Measurements from ENCODE around the gene MRS2. TPM values are rescaled to one million over a fixed set of nuclear protein-coding genes. Genes with fewer than 3 reads are reported as not detected.
A peak's percentile ranks its signal among the peaks of the same experiment; 100 is the strongest.

The MRS2 gene
- total and polyA plus RNA-seq, 9 of the 15 experiments (the other 6 are each of a cell fraction or from before 2014, with no cell fraction given), result 14.6 to 57.9 (median 48.1) TPM

GRCh38 chr6:24430086-24430485, 27.4 kb downstream of the MRS2 start (continued):
- TF ChIP-seq ZNF592 (IDR thresholded peaks at IDR 0.05) (no peak), KAT7 (CRISPR knock-in tag; IDR thresholded peaks at IDR 0.05; ENCODE audit: borderline replicate concordance) (no peak)

- intact Hi-C loops (cut with micrococcal nuclease) (loop anchor here (1.0 to 5.0 kb wide), 3 partner anchors 90 to 640 kb away; no protein-coding TSS in a partner anchor), in situ Hi-C loops (cut with MboI) (no loop called here)
- H3K9ac ChIP-seq (ENCODE audit: insufficient read depth in 1 of 2, low read depth in 2 of 2, low read length in 2 of 2), result no peak overlapping the region
- POLR2A ChIA-PET, result no interaction called here
- DNase-seq (ENCODE audit: extremely low read depth in 1 of 4, low spot score in 3 of 4) (peak; percentile 67 to 71 (median 68)), ATAC-seq (peak; percentile 90), FAIRE-seq (peak; percentile 71)
- 21% methylated on average over 1 of the region's 1 CpG for WGBS (ENCODE audit: insufficient coverage, low coverage, missing lambda C conversion rate)
- H3K27me3 ChIP-seq (ENCODE audit: control insufficient read depth in 2 of 2, insufficient read depth in 2 of 2, low read length in 2 of 2), result no peaks in the 10 kb centered on the region
- H3K9me3 ChIP-seq (replicated peaks; ENCODE audit: control insufficient read depth, insufficient read depth, low read depth, low read length), result no peaks in the 10 kb centered on the region; the same call in 1 of the 2 replicates
- no peak overlapping the region for H3K4me3 ChIP-seq
- H4K20me1 ChIP-seq (replicated peaks; ENCODE audit: control insufficient read depth, insufficient read depth, low read length), result no peaks in the 10 kb centered on the region
- H3K4me1 ChIP-seq (replicated peaks in 1 of 2; ENCODE audit: control insufficient read depth in 2 of 2, insufficient read depth in 2 of 2, low read length in 2 of 2), result peaks cover 0 to 8% of the 10 kb centered on the region in 2 experiments; a peak in 3 of 5 replicates
- CTCF ChIA-PET (ENCODE audit: low intra/inter-chr PET ratio), result interaction anchor here (0.6 to 0.9 kb wide), 3 partner anchors 45 to 264 kb away, joined by 3 to 4 read pairs (median 4); no protein-coding TSS in a partner anchor
- H3K27ac ChIP-seq (ENCODE audit: extremely low read depth, low read depth, low read length), result no peak overlapping the region
- no peaks in the 10 kb centered on the region for H3K79me2 ChIP-seq (ENCODE audit: control insufficient read depth, insufficient read depth, low read length)
- no peak overlapping the region for H3K4me2 ChIP-seq (ENCODE audit: insufficient read depth, low read length)
- peaks cover 25% of the 10 kb centered on the region; the same call in 1 of the 3 replicates for H3K36me3 ChIP-seq (ENCODE audit: control insufficient read depth, insufficient read depth, low read length)
- H2AFZ ChIP-seq (ENCODE audit: low read depth, low read length), result no peak overlapping the region
- H3K9me1 ChIP-seq (ENCODE audit: control insufficient read depth, insufficient read depth, low read length), result no peaks in the 10 kb centered on the region
- BruUV-seq (replicated peaks), result no TSS peak
- TF ChIP-seq CREBBP (IDR thresholded peaks at IDR 0.05; ENCODE audit: low read depth, low read length) (no peak), MBD2 (IDR thresholded peaks at IDR 0.05; ENCODE audit: borderline replicate concordance, low read depth) (no peak), ZNF217 (CRISPR knock-in tag; IDR thresholded peaks at IDR 0.05) (no peak), XRCC3 (IDR thresholded peaks at IDR 0.05) (peak; percentile 66; the same call in 1 of the 2 replicates), MBD1 (CRISPR knock-in tag; IDR thresholded peaks at IDR 0.05) (no peak), ZFP36 (IDR thresholded peaks at IDR 0.05; ENCODE audit: low read depth, low read length, partially characterized antibody) (peak; percentile 8), DEAF1 (CRISPR knock-in tag; IDR thresholded peaks at IDR 0.05) (peak; percentile 27; the same call in 1 of the 2 replicates), CC2D1A (IDR thresholded peaks at IDR 0.05) (0 out of 2 replicates have a peak, but pooled peaks have one; percentile 16), ZNF512 (tag; IDR thresholded peaks at IDR 0.05) (no peak)
These were observed 28.3 kb downstream of the MRS2 start for GRCh38 chr6:24431045-24431451.

Data from K562 (cell line).